ENCODE measurements around the gene SIDT2.
"Not testable (repeated sequence)": the region's sequence is repeated elsewhere in the genome, so short reads cannot be mapped to it uniquely, and the experiment has no call there.

The SIDT2 gene

GRCh38 chr11:117171404-117172061, 7.0 kb upstream of the SIDT2 start:
- DNase-seq (ENCODE audit: extremely low read depth in 1 of 2, low read depth in 1 of 2): no peak

GRCh38 chr11:117172724-117173421, 5.7 kb upstream of the SIDT2 start:
- DNase-seq (ENCODE audit: extremely low read depth in 1 of 2, low read depth in 1 of 2): no peak

GRCh38 chr11:117175104-117175503, 3.4 kb upstream of the SIDT2 start:
- no peak for DNase-seq (ENCODE audit: extremely low read depth in 1 of 2, low read depth in 1 of 2)

DNA sequence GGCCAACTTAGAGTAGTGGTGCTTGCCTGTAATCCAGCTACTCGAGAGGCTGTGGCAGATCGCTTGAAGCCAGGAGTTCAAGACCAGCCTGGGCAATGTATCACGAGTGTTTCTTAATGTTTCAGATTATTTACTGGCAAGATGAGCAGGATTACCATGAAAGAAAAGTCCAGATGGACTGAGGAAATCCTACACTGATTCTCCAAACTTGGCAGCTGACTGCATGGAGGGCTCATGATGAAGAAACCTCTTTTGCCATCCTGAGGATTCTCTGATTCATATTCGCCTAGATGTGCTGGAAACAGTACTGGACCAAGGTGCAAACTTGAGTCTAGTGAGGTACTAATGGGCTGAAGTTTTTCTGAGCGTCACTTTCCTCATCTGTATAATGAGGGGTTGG, 2.8 kb upstream of the SIDT2 start:
- DNase-seq (ENCODE audit: extremely low read depth in 1 of 2, low read depth in 1 of 2): no peak

DNA sequence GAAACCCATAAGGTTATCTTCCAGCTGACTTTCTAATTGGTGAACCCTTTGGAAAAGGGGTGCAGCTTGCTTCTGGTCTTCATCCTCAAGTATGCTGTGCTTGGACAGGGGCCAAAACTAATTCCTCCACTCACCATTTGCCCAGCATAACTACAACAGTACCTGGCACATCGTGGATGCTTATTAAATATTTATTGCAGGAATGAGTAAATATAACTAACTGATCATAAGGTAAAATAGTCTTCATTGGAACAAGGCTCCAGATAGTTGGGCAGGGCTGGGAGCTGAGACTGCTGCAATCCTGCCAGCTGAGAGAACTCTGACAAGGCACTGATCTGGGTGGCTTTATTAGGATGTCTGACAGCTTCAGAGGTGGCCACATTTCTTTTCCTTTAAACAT, 2.4 kb upstream of the SIDT2 start:
- no peak for DNase-seq (ENCODE audit: extremely low read depth in 1 of 2, low read depth in 1 of 2)

DNA sequence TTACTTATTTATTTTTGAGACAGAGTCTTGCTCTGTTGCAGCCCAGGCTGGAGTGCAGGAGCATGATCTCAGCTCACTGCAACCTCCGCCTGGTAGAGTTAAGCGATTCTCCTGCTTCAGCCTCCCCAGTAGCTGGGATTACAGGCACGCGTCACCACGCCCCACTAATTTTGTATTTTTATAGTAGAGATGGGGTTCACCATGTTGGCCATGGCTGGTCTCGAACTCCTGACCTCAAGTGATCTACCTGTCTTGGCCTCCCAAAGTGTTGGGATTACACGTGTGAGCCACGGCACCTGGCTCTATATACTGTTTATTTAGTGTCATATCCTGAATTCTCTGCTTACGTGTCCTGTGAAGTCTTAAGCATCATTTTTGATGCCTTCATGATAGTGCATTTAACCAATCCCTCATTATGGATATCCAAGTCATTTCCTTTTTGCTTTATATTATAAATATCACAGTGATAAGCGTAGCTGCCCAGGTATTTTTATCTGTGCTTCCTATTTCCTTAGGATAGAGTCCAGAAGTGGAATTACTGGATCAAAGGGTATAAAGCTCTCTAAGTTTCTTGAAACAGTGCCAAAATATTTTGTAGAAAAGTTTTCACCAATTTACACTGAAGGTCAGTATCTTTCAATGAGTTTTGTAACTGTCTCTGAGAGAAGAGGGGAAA, 871 bp upstream of the SIDT2 start:
- no peak for DNase-seq (ENCODE audit: extremely low read depth in 1 of 2, low read depth in 1 of 2)

DNA sequence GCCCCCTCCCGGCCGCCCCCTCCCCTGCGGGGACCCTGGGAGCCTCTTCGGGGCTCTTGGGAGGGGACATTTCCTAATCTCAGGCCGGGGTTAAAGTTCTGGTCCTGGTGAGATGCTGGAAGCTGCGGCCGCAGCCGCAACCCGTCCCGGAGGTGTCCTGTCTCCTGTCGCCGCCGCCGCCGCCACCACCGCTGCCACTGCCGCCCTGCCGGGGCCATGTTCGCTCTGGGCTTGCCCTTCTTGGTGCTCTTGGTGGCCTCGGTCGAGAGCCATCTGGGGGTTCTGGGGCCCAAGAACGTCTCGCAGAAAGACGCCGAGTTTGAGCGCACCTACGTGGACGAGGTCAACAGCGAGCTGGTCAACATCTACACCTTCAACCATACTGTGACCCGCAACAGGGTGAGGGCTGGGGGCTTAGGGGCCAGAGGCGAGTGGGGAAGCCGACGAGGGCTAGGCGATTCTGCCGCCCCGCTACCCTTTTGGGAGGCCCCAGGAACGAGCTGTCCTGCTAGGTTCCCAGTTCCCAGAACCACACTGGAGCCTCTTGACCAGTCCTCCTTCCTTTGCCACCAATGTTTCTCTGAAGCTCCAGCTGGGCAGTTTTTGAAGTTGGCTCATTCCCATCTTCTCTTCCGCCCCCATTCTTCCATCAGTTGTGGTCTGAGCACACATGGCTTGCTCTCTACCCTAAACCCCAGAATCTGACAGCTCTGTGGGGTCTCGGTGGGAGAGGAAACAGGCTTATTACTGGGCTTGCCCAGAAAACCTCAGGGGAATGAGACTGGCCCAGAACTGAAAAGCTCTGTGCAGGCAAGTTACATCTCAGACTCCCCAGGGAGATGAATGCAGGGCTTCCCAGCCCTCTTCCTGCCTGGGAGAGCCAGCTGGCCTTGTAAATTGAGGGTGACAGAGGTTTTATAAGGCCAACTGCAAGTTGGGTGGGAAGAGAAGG, 781 bp downstream of the SIDT2 start:
- peak; percentile 9 to 14 for DNase-seq (ENCODE audit: extremely low read depth in 1 of 2, low read depth in 1 of 2)

GRCh38 chr11:117180020-117180419, 1.5 kb downstream of the SIDT2 start:
- DNase-seq (ENCODE audit: extremely low read depth in 1 of 2, low read depth in 1 of 2): no peak

DNA sequence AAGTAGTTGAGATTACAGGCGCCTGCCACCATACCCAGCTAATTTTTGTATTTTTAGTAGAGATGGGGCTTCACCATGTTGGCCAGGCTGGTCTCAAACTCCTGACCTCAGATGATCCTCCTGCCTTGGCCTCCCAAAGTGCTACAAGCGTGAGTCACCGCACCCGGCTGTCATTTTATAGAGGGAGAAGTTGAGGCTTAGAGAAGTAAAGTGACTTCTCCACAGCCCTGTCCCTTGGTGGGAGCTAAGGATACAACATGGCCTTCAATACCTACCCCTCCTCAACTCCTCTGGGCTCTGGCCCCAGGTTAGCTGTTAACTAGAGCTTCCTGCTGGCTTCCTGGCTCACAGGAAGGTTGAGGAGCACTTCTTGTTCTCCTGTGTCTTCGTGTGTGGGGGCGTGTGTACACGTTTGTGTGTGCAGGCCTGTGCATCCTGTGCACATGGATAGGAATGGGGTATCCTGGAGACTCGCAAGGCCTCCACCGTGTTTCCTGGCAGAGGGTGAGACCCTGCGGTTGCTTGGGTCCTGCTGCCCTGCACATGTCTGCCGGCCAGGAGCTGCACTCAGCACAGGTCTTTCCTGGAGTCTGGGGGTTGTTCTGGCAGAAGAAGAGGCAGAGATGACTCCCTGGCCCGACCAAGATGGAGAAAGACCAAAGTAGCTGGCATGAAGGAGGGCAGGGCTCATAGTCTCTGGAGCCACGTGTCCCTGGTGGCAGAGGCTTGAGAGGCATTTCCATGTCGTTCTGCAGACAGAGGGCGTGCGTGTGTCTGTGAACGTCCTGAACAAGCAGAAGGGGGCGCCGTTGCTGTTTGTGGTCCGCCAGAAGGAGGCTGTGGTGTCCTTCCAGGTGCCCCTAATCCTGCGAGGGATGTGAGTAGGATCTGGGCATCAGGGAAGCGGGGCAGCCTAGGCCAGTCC, 2.4 kb downstream of the SIDT2 start:
- peak; percentile 15 to 53 for DNase-seq (ENCODE audit: extremely low read depth in 1 of 2, low read depth in 1 of 2)

GRCh38 chr11:117181586-117182550, 3.3 kb downstream of the SIDT2 start:
- DNase-seq (ENCODE audit: extremely low read depth in 1 of 2, low read depth in 1 of 2): no peak

- no peak for DNase-seq (ENCODE audit: extremely low read depth in 1 of 2, low read depth in 1 of 2)
Observed at GRCh38 chr11:117182551-117182935, 4.0 kb downstream of the SIDT2 start.

DNA sequence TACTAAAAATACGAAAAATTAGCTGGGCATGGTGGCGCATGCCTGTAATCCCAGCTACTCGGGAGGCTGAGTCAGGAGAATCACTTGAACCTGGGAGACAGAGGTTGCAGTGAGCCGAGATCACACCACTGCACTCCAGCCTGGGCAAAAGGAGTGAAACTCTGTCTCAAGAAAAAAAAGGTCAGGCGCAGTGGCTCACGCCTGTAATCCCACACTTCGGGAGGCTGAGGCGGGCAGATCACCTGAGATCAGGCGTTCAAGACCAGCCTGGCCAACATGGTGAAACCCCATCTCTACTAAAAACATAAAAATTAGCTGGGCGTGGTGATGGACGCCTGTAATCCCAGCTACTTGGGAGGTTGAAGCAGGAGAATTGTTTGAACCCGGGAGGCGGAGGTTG, 4.6 kb downstream of the SIDT2 start:
- not testable (repeated sequence) for DNase-seq (ENCODE audit: extremely low read depth in 1 of 2, low read depth in 1 of 2)

- no peak for DNase-seq (ENCODE audit: extremely low read depth in 1 of 2, low read depth in 1 of 2)
Observed at GRCh38 chr11:117183724-117184349, 5.3 kb downstream of the SIDT2 start.

DNA sequence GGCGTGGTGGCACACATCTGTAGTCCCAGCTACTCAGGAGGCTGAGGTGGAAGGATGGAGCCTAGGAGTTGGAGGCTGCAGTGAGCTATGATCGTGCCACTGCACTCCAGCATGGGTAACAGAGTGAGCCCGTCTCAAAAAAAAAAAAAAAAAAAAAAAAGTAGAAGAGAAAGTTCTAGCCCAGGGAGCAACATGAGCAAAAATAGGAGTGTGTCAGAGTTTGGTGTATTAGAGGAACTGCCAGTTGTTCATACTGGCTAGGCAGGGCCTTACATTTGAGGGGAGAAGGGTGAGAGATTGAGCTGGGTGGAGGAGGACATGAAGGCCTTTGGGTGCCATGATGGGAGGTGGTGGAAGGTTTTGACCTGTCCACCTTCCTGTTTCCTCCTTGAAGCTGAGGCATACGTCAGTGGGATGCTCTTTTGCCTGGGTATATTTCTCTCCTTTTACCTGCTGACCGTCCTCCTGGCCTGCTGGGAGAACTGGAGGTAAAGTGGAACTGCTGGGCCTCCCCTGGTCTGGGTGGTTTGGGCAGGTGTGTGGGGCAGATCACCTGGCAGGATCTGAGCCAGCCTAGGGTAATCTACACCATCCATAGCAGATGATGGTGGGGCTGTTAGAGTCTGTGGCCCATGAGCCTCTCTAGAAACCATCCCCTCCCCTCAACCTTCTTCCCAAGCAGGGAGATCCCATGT, 7.3 kb downstream of the SIDT2 start:
- DNase-seq (ENCODE audit: extremely low read depth in 1 of 2, low read depth in 1 of 2): no peak

DNA sequence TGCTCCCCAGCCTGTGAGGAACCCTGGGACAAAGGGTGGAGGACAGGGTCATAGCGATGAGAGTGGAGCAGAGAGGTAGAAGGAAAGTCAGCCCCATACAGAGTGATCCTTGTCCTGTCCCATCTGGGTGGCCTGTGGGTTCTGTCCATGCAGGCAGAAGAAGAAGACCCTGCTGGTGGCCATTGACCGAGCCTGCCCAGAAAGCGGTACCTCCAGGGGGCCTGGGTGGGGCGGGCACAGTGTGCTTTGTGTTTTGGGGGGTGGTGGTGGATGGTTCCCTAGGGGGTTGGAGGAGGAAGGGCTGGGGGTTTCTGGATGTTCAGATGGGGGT, 7.9 kb downstream of the SIDT2 start:
- DNase-seq (ENCODE audit: extremely low read depth in 1 of 2, low read depth in 1 of 2): no peak

- no peak for DNase-seq (ENCODE audit: extremely low read depth in 1 of 2, low read depth in 1 of 2)
Observed at GRCh38 chr11:117187007-117187406, 8.5 kb downstream of the SIDT2 start.

DNA sequence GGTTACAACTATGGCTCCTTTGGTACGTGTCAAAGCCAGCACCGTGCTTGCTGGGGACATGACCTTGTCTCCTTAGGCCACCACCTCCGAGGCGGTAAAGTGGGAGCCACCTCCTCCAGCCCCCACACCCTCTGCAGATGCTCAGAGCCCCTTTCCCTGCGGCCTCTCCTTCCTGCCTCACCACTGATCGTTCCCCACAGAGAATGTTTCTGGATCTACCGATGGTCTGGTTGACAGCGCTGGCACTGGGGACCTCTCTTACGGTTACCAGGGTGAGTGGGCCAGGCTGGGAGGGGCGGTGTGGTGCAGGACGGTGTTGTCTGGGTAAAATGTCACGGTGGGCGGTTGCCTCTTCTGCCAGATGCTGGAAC, 8.9 kb downstream of the SIDT2 start:
- DNase-seq (ENCODE audit: extremely low read depth in 1 of 2, low read depth in 1 of 2): no peak
